Activated CD4-positive, CD25-positive, alpha-beta regulatory T cell treated with anti-CD3 and anti-CD28 coated beads, Interleukin-2, amount 50 U/mL, for 24 hours (primary cell): ENCODE data around the gene AIMP1.
"Not testable (repeated sequence)": the region's sequence is repeated elsewhere in the genome, so short reads cannot be mapped to it uniquely, and the experiment has no call there.

ENCODE experiments used
- ATAC-seq, 2 donors: fragments of 150-1000 bp; cut with Tn5 transposase; one replicate each; pipeline ENCODE4 v1.10.0; 2021; ENCODE audit warnings: mild to moderate bottlenecking in 1 of 2, moderate library complexity in 1 of 2

The AIMP1 gene

DNA sequence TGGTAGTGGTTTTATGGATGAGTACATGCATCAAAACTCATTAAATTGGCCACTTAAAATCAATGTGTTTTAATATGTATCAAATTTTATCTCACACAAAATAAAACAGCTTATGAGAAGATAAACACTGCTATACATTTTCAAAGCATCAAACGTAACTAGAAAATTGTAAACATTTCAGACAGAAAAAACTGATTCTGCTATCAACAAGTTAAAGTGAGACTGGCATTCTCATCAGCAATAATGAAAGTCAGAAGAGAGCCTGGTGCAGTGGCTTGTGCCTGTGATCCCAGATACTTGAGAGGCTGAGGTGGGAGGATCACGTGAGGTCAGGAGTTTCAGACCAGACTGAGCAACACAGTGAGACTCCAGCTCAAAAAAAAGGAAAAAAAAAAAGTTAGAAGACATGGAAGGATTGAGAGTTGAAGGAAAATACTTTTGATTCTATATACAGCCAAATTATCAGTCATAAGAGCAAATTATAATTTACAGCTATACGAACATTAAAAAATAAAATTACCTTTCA lies 3.3 kb upstream of the AIMP1 start:
- no peak for ATAC-seq

- no peak for ATAC-seq
Measured at GRCh38 chr4:106314960-106315359, 1.4 kb upstream of the AIMP1 start.

DNA sequence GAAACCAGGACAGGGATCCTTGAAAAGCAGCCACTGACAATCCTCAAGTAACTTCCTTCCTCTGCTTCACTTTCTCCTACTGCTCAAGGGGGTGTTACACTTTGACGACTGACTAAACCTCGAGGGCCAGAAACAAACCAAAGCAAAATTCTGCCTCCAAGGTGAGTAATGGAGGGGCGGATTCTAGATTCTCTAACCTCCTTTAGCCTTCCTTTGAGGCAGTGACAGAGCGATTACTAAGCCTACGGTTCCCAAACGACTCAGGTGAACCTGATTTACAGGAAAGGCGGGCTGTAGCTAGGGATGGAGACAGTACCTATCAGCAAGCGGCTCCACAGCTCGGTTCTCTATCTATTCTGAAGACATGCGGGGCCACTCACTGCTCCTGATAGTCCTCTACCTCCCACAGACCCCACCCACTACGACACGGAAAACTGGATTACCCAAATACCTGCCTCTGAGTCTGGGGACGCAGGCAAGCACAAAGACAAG lies 828 bp upstream of the AIMP1 start:
- ATAC-seq, result peak; percentile 63 to 72

GRCh38 chr4:106316773-106317409 lies 541 bp downstream of the AIMP1 start:
- no peak for ATAC-seq

- ATAC-seq, result no peak
Measured at GRCh38 chr4:106317815-106318214, 1.5 kb downstream of the AIMP1 start.

GRCh38 chr4:106318511-106318910 lies 2.2 kb downstream of the AIMP1 start:
- peak; percentile 19 to 31 for ATAC-seq

DNA sequence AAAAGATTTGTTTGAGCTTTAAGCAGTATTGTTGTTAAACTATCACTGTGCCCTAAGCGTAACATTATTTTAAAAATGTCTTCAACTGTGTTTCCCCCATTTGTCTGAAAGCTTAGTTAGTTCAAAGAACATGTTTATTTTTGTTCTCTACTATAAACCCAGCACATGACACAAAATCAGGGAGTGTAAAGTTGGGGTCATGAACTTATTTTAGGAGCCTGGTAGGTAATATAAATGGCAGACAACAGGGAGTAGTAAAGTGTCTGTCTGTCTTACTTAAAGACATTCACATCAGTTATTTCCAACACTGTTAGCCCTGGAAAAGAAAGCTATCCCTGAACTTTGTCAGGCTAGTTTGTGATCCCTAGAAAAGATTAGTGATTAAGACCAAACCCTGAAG lies 3.9 kb downstream of the AIMP1 start:
- no peak for ATAC-seq

DNA sequence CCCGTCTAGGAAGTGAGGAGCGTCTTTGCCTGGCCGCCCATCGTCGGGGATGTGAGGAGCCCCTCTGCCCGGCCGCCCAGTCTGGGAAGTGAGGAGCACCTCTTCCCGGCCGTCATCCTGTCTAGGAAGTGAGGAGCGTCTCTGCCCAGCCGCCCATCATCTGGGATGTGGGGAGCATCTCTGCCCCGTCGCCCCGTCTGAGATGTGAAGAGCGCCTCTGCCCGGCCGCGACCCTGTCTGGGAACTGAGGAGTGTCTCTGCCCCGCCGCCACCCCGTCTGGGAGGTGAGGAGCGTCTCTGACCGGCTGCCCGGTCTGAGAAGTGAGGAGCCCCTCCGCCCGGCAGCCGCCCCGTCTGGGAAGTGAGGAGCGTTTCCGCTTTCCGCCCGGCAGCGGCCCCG lies 4.8 kb downstream of the AIMP1 start:
- not testable (repeated sequence) for ATAC-seq

GRCh38 chr4:106321814-106322213 lies 5.5 kb downstream of the AIMP1 start:
- not testable (repeated sequence) for ATAC-seq

DNA sequence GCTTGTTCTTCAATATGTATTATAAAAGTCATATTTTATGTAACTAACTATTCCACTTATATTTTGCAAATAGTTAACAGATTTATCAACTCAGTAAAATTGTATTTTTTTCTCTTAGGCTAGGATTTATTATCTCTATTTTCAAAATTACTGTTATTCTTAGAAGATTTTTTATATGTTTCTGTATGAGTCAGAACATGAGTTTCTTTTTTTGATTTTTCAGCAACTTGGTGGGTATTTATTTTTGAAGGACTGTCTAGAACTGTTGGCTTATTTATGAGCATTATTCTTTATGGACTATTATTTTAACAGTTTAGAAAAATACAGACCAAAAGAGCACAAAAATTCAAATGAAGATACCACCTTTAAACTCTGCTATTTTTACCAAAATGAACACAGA lies 6.8 kb downstream of the AIMP1 start:
- no peak for ATAC-seq

GRCh38 chr4:106325800-106326199 lies 9.4 kb downstream of the AIMP1 start:
- ATAC-seq, result peak in 1 of 2 donors; percentile 58

DNA sequence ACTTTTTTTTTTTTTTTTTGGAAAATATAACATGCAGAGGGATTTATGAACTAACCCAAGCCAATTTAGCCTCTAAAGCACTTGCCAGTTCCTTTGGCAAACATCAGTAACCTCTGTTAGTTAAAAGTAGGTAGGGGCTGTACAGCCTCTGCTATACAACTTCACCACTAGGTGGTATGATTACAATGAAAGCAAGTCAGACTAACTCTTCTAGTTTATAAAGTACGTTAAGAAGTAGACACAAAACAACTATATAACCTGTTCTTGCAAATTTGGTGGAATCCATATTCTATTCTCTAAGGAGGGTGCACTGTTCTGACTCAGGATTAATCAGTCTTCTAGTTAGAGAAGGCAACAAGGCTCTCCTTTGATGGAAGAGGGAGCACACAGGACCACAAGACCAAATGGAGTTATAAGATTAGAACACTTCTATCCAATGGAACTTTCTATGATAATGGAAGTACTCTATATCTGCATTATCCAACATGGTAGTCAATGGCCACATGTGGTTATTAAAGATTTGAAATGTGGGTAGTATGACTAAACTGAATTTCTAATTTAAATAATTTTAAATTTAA lies 12.8 kb downstream of the AIMP1 start:
- peak; percentile 65 to 67 for ATAC-seq

DNA sequence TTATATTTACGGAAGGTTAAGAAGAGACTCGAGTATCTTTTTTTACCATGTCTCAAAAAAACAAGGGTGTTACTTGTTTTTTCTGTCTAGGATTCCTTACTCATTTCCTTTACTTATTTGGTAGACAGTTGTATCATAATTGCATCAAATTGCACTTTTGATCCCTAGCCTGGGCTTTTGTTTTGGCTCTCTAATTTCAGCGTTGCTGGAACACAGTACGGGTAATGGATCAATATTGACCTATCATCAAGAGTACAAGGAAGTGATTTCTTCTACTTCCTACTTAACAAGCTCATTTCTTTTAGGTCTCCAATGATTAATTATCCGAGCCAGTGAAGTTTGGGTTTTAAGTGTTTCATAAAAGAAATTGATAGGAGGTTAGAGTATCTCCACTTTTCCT lies 16.8 kb downstream of the AIMP1 start:
- ATAC-seq, result no peak

GRCh38 chr4:106334741-106335470 lies 18.6 kb downstream of the AIMP1 start:
- no peak for ATAC-seq

DNA sequence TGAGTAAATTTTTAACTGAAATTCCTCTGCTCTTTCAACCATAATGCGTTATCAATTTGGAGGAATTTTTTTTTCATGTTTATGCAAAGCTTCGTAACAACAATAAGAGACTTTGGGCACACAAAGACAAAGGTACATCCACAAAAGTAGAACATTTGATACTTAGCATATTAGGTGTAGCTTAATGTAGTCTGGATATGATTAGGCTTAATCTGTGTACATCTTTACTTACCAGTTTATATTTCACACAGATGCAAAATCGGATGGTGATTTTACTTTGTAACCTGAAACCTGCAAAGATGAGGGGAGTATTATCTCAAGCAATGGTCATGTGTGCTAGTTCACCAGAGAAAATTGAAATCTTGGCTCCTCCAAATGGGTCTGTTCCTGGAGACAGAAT lies 20.3 kb downstream of the AIMP1 start:
- ATAC-seq, result no peak

- no peak for ATAC-seq
Measured at GRCh38 chr4:106337916-106338315, 21.6 kb downstream of the AIMP1 start.

- ATAC-seq, result no peak
Measured at GRCh38 chr4:106338671-106339070, 22.3 kb downstream of the AIMP1 start.

GRCh38 chr4:106339431-106339830 lies 23.1 kb downstream of the AIMP1 start:
- ATAC-seq, result no peak

DNA sequence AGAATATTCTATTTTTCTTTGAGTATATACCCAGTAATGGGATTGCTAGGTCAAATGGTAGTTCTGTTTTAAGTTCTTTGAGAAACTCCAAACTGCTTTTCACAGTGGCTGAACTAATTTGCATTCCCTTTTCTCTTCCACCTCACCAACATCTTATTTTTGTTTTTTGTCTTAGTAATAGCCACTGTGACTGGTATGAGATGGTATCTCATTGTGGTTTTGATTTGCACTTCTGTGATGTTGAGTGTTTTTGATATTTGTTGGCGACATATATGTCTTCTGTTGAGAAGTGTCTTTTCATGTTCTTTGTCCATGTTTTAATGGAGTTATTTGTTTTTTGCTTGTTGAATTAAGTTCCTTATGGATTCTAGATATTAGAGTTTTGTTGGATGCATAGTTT lies 24.4 kb downstream of the AIMP1 start:
- peak; percentile 25 to 45 for ATAC-seq

DNA sequence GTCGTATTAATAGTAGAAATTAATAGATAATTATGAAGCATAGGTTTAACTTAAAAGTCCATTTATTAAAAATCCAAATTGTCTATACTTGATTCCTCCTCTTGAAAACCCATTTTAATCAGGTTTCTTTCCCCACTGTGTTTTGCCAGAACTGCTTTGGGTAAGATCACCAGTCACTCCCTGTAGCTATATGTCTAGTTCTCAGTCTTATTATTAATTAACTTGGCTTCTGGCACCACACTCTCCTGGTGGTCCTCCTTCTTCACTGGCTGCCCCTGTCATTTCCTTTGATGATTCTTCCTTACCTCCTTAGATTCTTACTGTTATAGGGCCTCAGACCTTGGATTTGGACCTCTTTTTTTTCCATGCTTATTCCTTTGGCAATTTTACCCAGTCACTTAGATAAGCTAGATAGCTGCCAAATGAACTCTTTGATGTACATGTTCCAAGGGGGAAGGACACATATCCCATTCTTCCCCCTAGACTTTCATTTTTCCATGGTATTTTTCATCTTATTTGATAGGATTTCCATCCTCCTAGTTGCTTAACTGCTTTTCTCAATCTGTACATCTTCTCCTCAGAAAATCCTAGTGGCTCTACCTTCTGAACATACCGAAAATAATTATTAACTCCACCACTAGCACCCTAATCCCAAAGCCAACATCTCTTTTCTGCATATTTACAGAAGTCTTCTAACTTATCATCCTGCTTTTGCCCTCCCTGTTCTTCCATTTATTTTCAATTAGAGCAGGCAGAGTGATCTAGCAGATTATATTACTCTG lies 27.7 kb downstream of the AIMP1 start:
- ATAC-seq, result no peak

DNA sequence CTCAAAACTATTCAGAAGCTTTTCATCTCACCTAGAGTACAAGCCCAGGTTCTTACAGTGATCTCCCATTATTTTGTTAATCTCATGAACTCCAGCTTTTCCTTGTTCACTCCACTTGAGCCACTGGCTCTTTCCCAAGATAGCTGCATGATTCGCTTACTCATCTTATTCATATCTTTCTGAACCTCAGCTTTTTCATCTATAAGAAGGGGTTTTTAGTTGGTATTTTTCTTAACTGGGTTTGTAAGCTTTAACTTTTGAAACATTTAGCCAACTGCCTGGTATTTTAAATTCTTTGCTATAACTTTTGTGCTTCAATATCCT lies 28.3 kb downstream of the AIMP1 start:
- no peak for ATAC-seq

DNA sequence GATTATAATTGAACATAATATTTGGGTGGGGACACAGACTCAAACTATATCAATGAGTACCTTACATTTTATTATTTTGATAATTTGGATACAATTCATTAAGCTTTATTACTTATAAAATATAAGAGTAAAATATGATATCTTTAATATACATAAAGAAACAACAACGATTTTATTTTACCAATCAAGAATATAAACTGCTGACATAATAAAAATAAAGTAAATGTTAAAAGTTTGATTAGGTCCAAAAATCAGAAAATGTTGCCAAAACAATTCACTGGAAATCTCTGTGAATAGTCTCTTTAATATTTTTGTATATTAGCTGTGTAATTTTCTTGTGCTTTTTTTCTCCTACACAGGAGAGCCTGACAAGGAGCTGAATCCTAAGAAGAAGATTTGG lies 30.8 kb downstream of the AIMP1 start:
- no peak for ATAC-seq

GRCh38 chr4:106351016-106351415 lies 34.7 kb downstream of the AIMP1 start:
- ATAC-seq, result no peak
